Osteoblast (primary cell): Measurements from ENCODE around the gene GTF3C5. TPM values are rescaled to one million over a fixed set of nuclear protein-coding genes. Genes with fewer than 3 reads are reported as not detected.

Source experiments
- DNase-seq: peaks from one replicate; pipeline ENCODE4 v3.0.0; 2011; ENCODE audit warnings: low spot score, mixed read lengths; ENCODE audit not compliant: insufficient read length; ENCODE audit errors: missing footprints
- H2AFZ ChIP-seq: 2 replicates; pipeline ENCODE4 v1.6.0; 2011; ENCODE audit warnings: mild to moderate bottlenecking, low read length
- H3K27ac ChIP-seq: 2 replicates; pipeline ENCODE4 v1.5.1; 2011; ENCODE audit warnings: mild to moderate bottlenecking, low read depth, low read length, moderate library complexity
- H3K27me3 ChIP-seq: 2 replicates; pipeline ENCODE4 v1.6.0; 2012; ENCODE audit warnings: mild to moderate bottlenecking, control low read depth, inconsistent platforms, low read length, moderate library complexity; ENCODE audit not compliant: insufficient read depth
- H3K36me3 ChIP-seq: 2 replicates; pipeline ENCODE4 v1.5.1; 2011; ENCODE audit warnings: mild to moderate bottlenecking, low read length, control low read depth, moderate library complexity; ENCODE audit not compliant: insufficient read depth
- H3K4me1 ChIP-seq: 2 replicates; pipeline ENCODE4 v1.5.1; 2011; ENCODE audit warnings: mild to moderate bottlenecking, low read length, control low read depth, moderate library complexity; ENCODE audit not compliant: insufficient read depth
- H3K4me2 ChIP-seq: 2 replicates; pipeline ENCODE4 v1.6.0; 2011; ENCODE audit warnings: mild to moderate bottlenecking, low read length; ENCODE audit not compliant: insufficient read depth
- H3K4me3 ChIP-seq: fragments of 200-600 bp; sonication (generic); 3 replicates; pipeline ENCODE4 v1.5.1; 2012; ENCODE audit warnings: mild to moderate bottlenecking, low read length, inconsistent platforms; ENCODE audit not compliant: insufficient read depth
- H3K79me2 ChIP-seq: 2 replicates; pipeline ENCODE4 v1.6.0; 2012; ENCODE audit warnings: mild to moderate bottlenecking, low read length, control low read depth, inconsistent platforms; ENCODE audit not compliant: insufficient read depth
- H3K9me3 ChIP-seq: 2 replicates; pipeline ENCODE4 v1.5.1; 2011; ENCODE audit warnings: low read depth, low read length, control low read depth
- H4K20me1 ChIP-seq: 2 replicates; pipeline ENCODE4 v1.6.0; 2012; ENCODE audit warnings: mild to moderate bottlenecking, low read length, control low read depth; ENCODE audit not compliant: insufficient read depth
- CTCF ChIP-seq: IDR thresholded peaks from 2 replicates; pipeline ENCODE4 v1.5.1; 2011; ENCODE audit warnings: mild to moderate bottlenecking, low read depth, low read length, moderate library complexity; ENCODE audit errors: extremely low read depth
- total RNA-seq: library from RNA; depleted of rRNA; stranded (reverse); fragments of >200 nt; gene quantifications from 2 replicates; pipeline ENCODE4 v1.2.3, GENCODE V29; 2012

GTF3C5 gene
- total RNA-seq, 1 donor: 31.8 TPM

GRCh38 chr9:133041958-133042357, 11.2 kb downstream of the GTF3C5 start:
- no peak overlapping the region for H3K4me3 ChIP-seq
- peaks cover 30% of the 10 kb centered on the region for H4K20me1 ChIP-seq
- no peak overlapping the region for H2AFZ ChIP-seq
- H3K4me1 ChIP-seq: no peaks in the 10 kb centered on the region
- no peak overlapping the region for H3K4me2 ChIP-seq
- H3K9me3 ChIP-seq: no peaks in the 10 kb centered on the region
- peaks cover 30% of the 10 kb centered on the region for H3K79me2 ChIP-seq
- H3K27ac ChIP-seq: no peak overlapping the region
- peak; percentile 11 for DNase-seq
- H3K27me3 ChIP-seq: no peaks in the 10 kb centered on the region
- H3K36me3 ChIP-seq: peaks cover 48% of the 10 kb centered on the region
- TF ChIP-seq CTCF: no peak

GRCh38 chr9:133042676-133043075, 11.9 kb downstream of the GTF3C5 start:
- Histone ChIP-seq H2AFZ (no peak overlapping the region), H3K4me2 (no peak overlapping the region), H3K27ac (no peak overlapping the region), H3K4me1 (no peaks in the 10 kb centered on the region), H3K36me3 (peaks cover 52% of the 10 kb centered on the region), H3K79me2 (peaks cover 23% of the 10 kb centered on the region), H4K20me1 (peaks cover 25% of the 10 kb centered on the region), H3K9me3 (no peaks in the 10 kb centered on the region), H3K4me3 (no peak overlapping the region), H3K27me3 (no peaks in the 10 kb centered on the region)
- TF ChIP-seq CTCF: no peak
- DNase-seq: no peak

- Histone ChIP-seq H3K9me3 (no peaks in the 10 kb centered on the region), H2AFZ (no peak overlapping the region), H3K27ac (no peak overlapping the region), H3K36me3 (peaks cover 52% of the 10 kb centered on the region), H3K27me3 (no peaks in the 10 kb centered on the region), H3K4me1 (no peaks in the 10 kb centered on the region), H4K20me1 (peaks cover 22% of the 10 kb centered on the region), H3K4me3 (no peak overlapping the region), H3K79me2 (peaks cover 17% of the 10 kb centered on the region), H3K4me2 (no peak overlapping the region)
- TF ChIP-seq CTCF: no peak
- DNase-seq: peak; percentile 50
Observed at GRCh38 chr9:133043449-133044035, 12.7 kb downstream of the GTF3C5 start.

DNA sequence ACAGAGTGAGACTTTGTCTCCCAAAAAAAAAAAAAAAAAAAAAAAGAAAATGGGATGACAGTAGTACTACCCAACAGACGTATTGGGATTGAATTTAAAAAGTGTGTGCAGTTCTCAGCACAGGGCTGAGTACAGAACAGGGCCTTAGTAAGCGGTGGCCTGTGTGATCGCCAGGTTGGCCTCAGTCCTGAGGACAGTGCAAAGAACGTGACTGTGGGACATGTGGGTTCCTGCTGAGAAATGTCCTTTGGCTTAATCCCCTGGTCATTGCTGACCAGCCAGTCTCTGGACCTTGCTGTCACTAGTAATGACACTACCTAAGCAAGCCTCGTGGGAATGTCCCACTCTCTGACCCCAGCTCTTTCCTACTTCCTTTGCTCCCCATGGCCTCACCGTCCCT, 13.3 kb downstream of the GTF3C5 start:
- Histone ChIP-seq H3K27ac (no peak overlapping the region), H3K27me3 (no peaks in the 10 kb centered on the region), H2AFZ (no peak overlapping the region), H3K36me3 (peaks cover 52% of the 10 kb centered on the region), H4K20me1 (peaks cover 25% of the 10 kb centered on the region), H3K4me1 (no peaks in the 10 kb centered on the region), H3K9me3 (no peaks in the 10 kb centered on the region), H3K4me3 (no peak overlapping the region), H3K4me2 (no peak overlapping the region), H3K79me2 (peaks cover 13% of the 10 kb centered on the region)
- no peak for TF ChIP-seq CTCF
- peak; percentile 8 for DNase-seq
